Lung (tissue), 12 donors: ENCODE measurements around the gene TM4SF1. TPM values are rescaled to one million over a fixed set of nuclear protein-coding genes. Genes with fewer than 3 reads are reported as not detected.

Source experiments
- ATAC-seq: fragments of 200-7000 bp; cut with Tn5 transposase; one replicate; pipeline ENCODE4 v1.9.1; 2020; ENCODE audit warnings: moderate number of reproducible peaks; ENCODE audit not compliant: insufficient read depth, low FRiP score
- DNase-seq, 3 donors: peaks; one replicate each; pipeline ENCODE4 v3.0.0-alpha.2; 2013 to 2017
- H3K27ac ChIP-seq, 2 donors: one replicate each; pipeline ENCODE4 v1.5.1; 2013; ENCODE audit warnings: mild to moderate bottlenecking in 2 of 2, moderate library complexity in 2 of 2, control low read depth in 1 of 2, inconsistent platforms in 1 of 2, low read depth in 1 of 2, low read length in 1 of 2
- H3K27me3 ChIP-seq, 3 donors: one replicate each; pipeline ENCODE4 v1.5.1; 2013; ENCODE audit warnings: low read length in 2 of 3; ENCODE audit not compliant: control insufficient read depth in 3 of 3, insufficient read depth in 3 of 3
- H3K36me3 ChIP-seq, 4 donors: one replicate each; pipeline ENCODE4 v1.5.1; 2013; ENCODE audit warnings: low read length in 4 of 4, mild to moderate bottlenecking in 1 of 4, moderate library complexity in 1 of 4; ENCODE audit not compliant: control insufficient read depth in 4 of 4, insufficient read depth in 4 of 4
- H3K4me1 ChIP-seq, 5 donors: one replicate each; pipeline ENCODE4 v1.5.1; 2013; ENCODE audit warnings: low read length in 5 of 5, mild to moderate bottlenecking in 2 of 5, moderate library complexity in 1 of 5; ENCODE audit not compliant: control insufficient read depth in 5 of 5, insufficient read depth in 5 of 5
- H3K4me3 ChIP-seq: one replicate; pipeline ENCODE4 v1.5.1; 2013; ENCODE audit warnings: mild to moderate bottlenecking, control low read depth, moderate library complexity
- H3K9ac ChIP-seq, 2 donors: one replicate each; pipeline ENCODE4 v1.5.1; 2013; ENCODE audit warnings: low read length in 2 of 2, control low read depth in 1 of 2; ENCODE audit not compliant: insufficient read depth in 1 of 2
- H3K9me3 ChIP-seq, 4 donors: one replicate each; pipeline ENCODE4 v1.5.1; 2013; ENCODE audit warnings: low read length in 3 of 4, mild to moderate bottlenecking in 1 of 4, moderate library complexity in 1 of 4; ENCODE audit not compliant: control insufficient read depth in 4 of 4, insufficient read depth in 3 of 4
- CTCF ChIP-seq: IDR thresholded peaks from 2 replicates; pipeline ENCODE4 v1.5.1; 2012; ENCODE audit warnings: mild to moderate bottlenecking; ENCODE audit errors: control extremely low read depth, extremely low read depth
- WGBS, 2 donors: extraction: QIAGEN DNeasy Blood & Tissue Kit; methylation state at CpG; one replicate each; pipeline ENCODE4 v1.1.7; 2013; 5-methylcytosine and 5-hydroxymethylcytosine counted together
- polyA plus RNA-seq, 2 donors: library from polyadenylated mRNA; stranded (reverse); fragments of 200-250 nt; gene quantifications; one replicate each; pipeline ENCODE4 v1.2.1, GENCODE V29; 2013
- total RNA-seq, 2 donors: library from RNA; depleted of rRNA in 1 of 2; stranded (reverse); fragments of >200 nt in 1 of 2; gene quantifications; one replicate each; pipeline ENCODE4 v1.2.1, GENCODE V29; 2014 to 2021
- donor health status: control.
- donor health status: control.
- donor health status: Bipolar disorder and iron deficiency.
- donor health status: healthy.
- donor health status: DM: yes; HTN: yes; CAD: no.

The TM4SF1 gene
- total and polyA plus RNA-seq, 4 donors: 177 to 281 (median 238) TPM

GRCh38 chr3:149384167-149384566 is 6.7 kb upstream of the TM4SF1 start:
- H3K9me3 ChIP-seq: no peaks in the 10 kb centered on the region
- no peak overlapping the region for H3K9ac ChIP-seq
- no peaks in the 10 kb centered on the region for H3K27me3 ChIP-seq
- no peak for TF ChIP-seq CTCF
- DNase-seq: no peak
- H3K4me3 ChIP-seq: no peak overlapping the region
- H3K36me3 ChIP-seq: no peaks in the 10 kb centered on the region
- no peak for ATAC-seq
- no peak overlapping the region for H3K27ac ChIP-seq
- H3K4me1 ChIP-seq: peaks cover 0 to 9% (median 0%) of the 10 kb centered on the region in 5 donors

DNA sequence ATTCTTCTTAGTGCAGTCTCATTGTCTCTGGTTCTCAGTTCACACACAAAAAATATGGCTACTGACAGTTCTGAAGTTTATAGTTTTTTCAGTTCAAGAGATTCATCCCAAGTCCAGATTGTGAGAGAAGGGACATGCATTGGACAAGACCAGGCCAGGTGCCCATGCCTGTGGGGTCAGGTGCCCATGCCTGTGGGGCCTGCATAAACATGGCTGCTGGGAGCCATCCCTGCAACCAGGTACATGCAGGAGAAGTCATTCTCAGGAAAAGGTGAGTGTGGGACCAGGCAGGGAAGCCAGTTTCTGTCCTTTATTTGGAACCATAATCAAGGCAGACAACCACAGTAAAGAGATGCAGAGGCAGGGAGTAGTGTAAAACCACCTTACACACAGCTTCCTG is 6.3 kb upstream of the TM4SF1 start:
- Histone ChIP-seq H3K4me3 (no peak overlapping the region), H3K36me3 (no peaks in the 10 kb centered on the region), H3K4me1 (peaks cover 0 to 10% (median 0%) of the 10 kb centered on the region in 5 donors), H3K27ac (no peak overlapping the region), H3K27me3 (no peaks in the 10 kb centered on the region), H3K9me3 (no peaks in the 10 kb centered on the region), H3K9ac (no peak overlapping the region)
- no peak for TF ChIP-seq CTCF
- ATAC-seq: no peak
- no peak for DNase-seq

- DNase-seq (no peak), ATAC-seq (no peak)
- 77 to 84% methylated on average over 6 of the region's 6 CpGs for WGBS, 2 donors
- H3K27ac ChIP-seq: no peak overlapping the region
- peaks cover 4 to 22% (median 8%) of the 10 kb centered on the region in 5 donors for H3K4me1 ChIP-seq
- no peak overlapping the region for H3K4me3 ChIP-seq
- no peaks in the 10 kb centered on the region for H3K36me3 ChIP-seq
- H3K9me3 ChIP-seq: no peaks in the 10 kb centered on the region
- no peaks in the 10 kb centered on the region for H3K27me3 ChIP-seq
- TF ChIP-seq CTCF: no peak
- no peak overlapping the region for H3K9ac ChIP-seq
These were observed 5.1 kb upstream of the TM4SF1 start for GRCh38 chr3:149382518-149382917.

- 82 to 89% methylated on average over 4 of the region's 4 CpGs for WGBS, 2 donors
- no peaks in the 10 kb centered on the region for H3K27me3 ChIP-seq
- no peak overlapping the region for H3K9ac ChIP-seq
- no peak for DNase-seq
- H3K4me1 ChIP-seq: peaks cover 4 to 26% (median 12%) of the 10 kb centered on the region in 5 donors
- no peak overlapping the region for H3K4me3 ChIP-seq
- H3K27ac ChIP-seq: no peak overlapping the region
- H3K36me3 ChIP-seq: no peaks in the 10 kb centered on the region
- no peak for ATAC-seq
- TF ChIP-seq CTCF: no peak
- no peaks in the 10 kb centered on the region for H3K9me3 ChIP-seq
These were observed 4.6 kb upstream of the TM4SF1 start for GRCh38 chr3:149382101-149382467.
